Epithelial cell of esophagus (primary cell): ENCODE measurements around the gene SYT2.

ENCODE experiments used
- DNase-seq: peaks from one replicate; pipeline ENCODE4 v3.0.0; 2010; ENCODE audit warnings: low read depth
- H3K4me3 ChIP-seq: 2 replicates; pipeline ENCODE4 v1.5.1; 2011; ENCODE audit warnings: mild to moderate bottlenecking, low read length, control low read depth
- TF ChIP-seq, protein P1 (sequence below): IDR thresholded peaks from 2 replicates; pipeline ENCODE4 v1.5.1; 2011; ENCODE audit warnings: low read depth, mild to moderate bottlenecking, low read length, control low read depth, inconsistent platforms; ENCODE audit not compliant: insufficient read depth; ENCODE audit errors: missing control alignments

The SYT2 gene

DNA sequence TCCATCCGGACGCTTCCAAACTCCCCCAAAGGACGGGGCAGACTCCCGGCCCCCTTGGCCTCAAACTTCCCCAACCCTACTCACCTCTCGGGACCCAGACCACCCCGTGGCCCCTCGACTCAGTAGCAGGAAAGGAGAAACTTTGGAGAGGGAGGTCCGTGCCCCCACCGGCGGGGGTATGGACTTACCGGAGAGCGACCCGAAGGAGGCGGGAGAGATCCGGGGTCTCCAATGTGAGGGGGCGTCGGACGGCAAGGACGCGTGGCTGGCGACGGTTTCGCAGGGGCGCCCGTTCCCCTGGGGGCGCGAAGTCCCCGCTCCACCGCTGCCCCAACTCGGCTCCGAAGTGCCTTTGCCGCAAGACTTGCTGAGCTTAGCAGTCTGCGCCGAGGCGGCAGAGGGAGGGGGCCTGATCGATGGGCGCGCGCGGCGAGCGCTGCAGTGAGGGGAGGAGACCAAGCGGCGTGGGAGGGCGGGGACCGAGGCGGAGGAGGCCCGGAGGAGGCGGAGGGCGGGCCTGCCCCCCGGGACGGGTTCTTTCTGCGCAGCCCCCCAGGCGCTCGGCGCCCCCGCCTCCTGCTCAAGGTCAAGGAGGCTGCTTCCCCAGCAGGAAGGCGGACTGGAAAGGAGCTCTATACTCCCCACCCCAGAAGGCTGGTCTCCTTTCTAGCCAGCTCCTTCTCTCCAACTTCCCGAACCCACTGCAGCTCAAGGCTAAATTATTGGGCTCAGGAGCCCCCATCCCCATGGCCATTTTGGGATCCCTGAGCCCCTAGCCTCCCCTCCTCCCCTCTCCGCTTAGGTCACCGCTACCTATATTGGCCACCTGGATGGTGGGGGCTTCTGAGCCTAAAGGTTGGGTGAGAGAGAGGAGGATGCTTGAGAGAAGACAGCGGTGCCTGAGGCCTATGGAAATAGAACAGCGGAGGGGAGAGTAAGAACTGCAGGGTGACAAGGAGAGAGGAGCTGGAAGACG lies at the start of gene SYT2:
Gene SYT2 (minus strand): TSS at position 385 of the 976 bp plus-strand sequence. CDS start 104,682 bp downstream, outside the sequence.
- H3K4me3 ChIP-seq, result no peak within 1 kb of the TSS
- TF ChIP-seq, protein P1, sequence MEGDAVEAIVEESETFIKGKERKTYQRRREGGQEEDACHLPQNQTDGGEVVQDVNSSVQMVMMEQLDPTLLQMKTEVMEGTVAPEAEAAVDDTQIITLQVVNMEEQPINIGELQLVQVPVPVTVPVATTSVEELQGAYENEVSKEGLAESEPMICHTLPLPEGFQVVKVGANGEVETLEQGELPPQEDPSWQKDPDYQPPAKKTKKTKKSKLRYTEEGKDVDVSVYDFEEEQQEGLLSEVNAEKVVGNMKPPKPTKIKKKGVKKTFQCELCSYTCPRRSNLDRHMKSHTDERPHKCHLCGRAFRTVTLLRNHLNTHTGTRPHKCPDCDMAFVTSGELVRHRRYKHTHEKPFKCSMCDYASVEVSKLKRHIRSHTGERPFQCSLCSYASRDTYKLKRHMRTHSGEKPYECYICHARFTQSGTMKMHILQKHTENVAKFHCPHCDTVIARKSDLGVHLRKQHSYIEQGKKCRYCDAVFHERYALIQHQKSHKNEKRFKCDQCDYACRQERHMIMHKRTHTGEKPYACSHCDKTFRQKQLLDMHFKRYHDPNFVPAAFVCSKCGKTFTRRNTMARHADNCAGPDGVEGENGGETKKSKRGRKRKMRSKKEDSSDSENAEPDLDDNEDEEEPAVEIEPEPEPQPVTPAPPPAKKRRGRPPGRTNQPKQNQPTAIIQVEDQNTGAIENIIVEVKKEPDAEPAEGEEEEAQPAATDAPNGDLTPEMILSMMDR, result no peak
- peak; percentile 22 for DNase-seq

DNA sequence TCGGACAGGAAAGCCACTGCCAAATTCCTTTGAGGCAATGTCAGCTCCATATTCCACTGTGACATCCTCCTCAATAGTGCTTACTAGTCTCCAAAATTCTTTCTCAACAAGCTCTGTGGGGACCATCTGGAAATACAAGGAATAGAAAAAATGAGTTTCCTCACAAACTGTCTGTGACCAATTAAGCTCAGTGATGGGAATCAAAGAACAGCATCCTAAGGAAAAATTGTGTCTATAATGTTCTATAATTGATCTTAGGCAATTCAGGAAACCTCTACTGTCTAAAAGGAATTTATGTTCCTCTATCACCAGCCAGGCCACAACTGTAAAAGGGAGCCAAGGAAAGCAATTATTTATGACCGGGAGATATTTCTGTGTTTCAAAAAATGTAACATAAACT lies 46.1 kb upstream of the SYT2 start:
- H3K4me3 ChIP-seq, result no peak overlapping the region
- TF ChIP-seq, protein P1, result no peak
- no peak for DNase-seq

DNA sequence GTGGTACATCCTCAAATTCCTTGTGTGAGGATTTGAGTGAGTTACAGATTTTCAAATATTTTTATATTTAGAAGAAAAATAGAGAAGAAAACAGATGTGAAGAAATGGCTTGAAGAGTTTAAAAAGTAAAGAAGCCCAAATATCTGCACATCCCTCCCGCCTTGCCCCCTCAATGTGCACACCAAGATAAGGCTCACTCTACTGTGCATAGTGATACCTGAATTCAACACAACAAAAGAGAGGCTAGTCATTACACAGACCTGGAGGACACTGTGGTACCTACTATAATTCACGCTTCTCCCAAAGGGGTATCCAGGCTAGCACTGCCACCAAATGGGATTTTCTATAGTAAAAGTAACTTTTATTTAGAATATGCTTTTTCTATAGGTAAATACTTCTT lies 44.0 kb upstream of the SYT2 start:
- no peak overlapping the region for H3K4me3 ChIP-seq
- no peak for DNase-seq
- TF ChIP-seq, protein P1, result no peak

DNA sequence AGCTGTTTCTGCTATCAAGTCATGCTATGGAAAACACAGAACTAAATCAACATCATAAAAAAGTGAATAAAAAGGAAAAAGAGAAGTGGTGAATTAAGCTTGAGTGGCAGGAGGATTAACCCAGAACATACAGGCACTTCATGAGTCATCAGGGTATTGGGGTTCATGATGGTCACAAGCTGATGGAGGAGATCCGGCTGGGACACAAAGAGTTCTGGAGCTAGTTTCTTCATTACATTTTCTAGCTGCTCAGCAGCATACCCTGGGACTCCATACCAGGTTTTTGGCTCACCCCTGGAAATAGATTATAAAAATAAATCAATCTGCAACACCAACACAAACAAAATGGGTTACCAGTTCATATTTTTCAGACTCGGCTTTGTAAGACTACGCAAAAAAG lies 42.5 kb upstream of the SYT2 start:
- DNase-seq, result peak; percentile 3
- H3K4me3 ChIP-seq, result no peak overlapping the region
- TF ChIP-seq, protein P1, result no peak

DNA sequence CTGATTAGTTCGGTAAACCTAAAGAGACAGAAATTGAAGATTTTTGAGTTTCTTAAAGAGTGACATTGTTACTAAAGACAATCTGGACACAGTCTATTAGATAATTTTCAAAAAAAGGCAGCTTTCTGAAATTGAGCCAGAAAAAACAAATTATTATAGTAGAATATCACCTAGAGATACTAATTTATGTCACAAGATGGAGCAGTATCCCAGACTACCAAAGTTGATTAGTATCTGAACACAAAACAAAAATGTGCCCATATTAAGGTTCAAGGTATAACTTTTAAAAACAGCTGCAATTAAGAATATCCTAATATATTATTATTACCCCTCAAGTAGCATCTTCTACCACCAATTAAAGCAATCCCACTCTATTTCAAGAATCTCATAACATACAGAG lies 40.5 kb upstream of the SYT2 start:
- H3K4me3 ChIP-seq, result no peak overlapping the region
- TF ChIP-seq, protein P1, result no peak
- DNase-seq, result no peak

DNA sequence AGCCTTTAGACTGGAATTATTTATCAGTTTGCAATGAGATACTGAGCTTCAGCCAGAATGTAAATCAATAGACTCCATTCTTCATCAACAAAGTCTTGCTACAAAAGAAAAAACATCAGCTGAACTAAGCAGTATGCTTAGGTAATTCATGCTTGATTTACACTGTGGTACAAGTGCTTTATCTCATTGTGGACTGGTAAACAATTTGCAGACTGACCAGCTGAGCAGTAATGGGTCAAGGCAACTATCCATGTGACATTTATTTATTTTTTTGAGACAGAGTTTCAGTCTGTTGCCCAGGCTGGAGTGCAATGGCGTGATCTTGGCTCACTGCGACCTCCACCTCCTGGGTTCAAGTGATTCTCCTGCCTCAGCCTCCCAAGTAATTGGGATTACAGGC lies 39.8 kb upstream of the SYT2 start:
- no peak overlapping the region for H3K4me3 ChIP-seq
- TF ChIP-seq, protein P1, result no peak
- no peak for DNase-seq
